ENCODE results near the gene CNIH3. TPM values are rescaled to one million over a fixed set of nuclear protein-coding genes. Genes with fewer than 3 reads are reported as not detected.

Gene CNIH3
- total RNA-seq, 1 donor from 2014 or later = not detected

DNA sequence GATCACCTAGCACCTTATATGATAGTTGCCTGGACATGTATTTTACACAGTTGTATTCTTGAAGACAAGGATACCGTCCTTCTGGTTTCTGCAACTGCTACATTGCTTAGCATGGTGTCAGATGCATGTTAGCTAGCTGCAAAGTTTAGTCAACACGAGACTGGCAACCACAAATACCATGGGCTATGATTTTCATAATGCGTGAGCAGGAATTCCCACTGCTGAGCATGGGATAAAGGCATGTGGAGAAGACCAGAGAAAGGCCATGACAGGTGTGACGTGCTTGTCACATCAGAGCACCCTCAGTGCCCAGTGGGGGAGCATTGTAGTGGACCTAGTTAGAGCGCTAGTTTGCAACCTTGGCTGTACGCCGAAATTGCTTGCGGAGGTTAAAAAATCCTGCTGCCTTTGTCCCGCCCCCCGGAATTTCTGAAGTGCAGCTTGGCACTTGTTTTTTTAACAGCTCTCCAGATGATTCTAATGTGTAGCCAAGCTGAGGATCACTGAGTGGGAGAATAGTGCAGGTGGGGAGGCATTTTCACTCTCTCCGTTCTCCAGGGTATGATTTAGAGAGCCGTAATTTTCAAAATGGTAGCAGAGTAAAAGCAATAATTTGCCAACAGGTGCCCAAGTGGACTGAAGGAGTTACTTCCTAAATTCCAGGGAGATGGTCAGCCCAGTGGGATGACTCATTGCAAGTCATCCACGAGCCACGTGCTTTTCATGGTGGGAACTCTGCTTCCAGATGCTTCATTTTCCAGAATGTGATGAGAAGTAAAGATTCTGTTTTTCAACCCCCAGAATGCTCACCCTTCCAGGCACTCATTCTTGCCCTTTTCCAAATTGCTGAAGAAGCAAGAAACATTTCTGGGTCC lies 81.0 kb downstream of the CNIH3 start:
- H3K4me1 ChIP-seq = no peaks in the 10 kb centered on the region

DNA sequence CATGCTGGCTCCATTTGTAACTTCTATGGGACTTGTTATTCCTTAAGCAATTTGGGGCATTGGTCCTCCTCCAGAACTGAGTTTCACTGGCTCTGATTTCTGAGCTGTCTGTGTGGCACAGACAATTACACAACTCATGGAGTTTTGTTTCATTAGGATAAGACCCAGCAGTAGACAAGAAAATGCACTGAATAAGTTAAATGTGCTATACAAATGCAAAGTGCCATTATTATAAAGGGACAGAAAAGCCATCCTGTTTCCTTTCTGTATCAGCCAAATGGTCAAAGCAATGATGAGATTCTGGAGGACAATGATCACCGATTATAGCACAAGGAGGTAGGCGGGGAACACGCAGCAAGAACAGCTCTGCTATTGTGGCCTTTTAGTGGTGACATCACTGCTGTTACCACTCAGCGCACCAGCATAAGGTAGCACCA lies 81.9 kb downstream of the CNIH3 start:
- H3K27ac ChIP-seq = no peak overlapping the region
- H3K4me3 ChIP-seq = no peak overlapping the region
- intact Hi-C loops (cut with DNase I) = no loop called here
- no peaks in the 10 kb centered on the region for H3K27me3 ChIP-seq
- TF ChIP-seq, protein P1, sequence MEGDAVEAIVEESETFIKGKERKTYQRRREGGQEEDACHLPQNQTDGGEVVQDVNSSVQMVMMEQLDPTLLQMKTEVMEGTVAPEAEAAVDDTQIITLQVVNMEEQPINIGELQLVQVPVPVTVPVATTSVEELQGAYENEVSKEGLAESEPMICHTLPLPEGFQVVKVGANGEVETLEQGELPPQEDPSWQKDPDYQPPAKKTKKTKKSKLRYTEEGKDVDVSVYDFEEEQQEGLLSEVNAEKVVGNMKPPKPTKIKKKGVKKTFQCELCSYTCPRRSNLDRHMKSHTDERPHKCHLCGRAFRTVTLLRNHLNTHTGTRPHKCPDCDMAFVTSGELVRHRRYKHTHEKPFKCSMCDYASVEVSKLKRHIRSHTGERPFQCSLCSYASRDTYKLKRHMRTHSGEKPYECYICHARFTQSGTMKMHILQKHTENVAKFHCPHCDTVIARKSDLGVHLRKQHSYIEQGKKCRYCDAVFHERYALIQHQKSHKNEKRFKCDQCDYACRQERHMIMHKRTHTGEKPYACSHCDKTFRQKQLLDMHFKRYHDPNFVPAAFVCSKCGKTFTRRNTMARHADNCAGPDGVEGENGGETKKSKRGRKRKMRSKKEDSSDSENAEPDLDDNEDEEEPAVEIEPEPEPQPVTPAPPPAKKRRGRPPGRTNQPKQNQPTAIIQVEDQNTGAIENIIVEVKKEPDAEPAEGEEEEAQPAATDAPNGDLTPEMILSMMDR (IDR thresholded peaks at IDR 0.05) = no peak
- no peaks in the 10 kb centered on the region for H3K9me3 ChIP-seq
- DNase-seq (ENCODE audit: low spot score in 2 of 2) = no peak
- H3K4me1 ChIP-seq = no peaks in the 10 kb centered on the region
- no peaks in the 10 kb centered on the region for H3K36me3 ChIP-seq

More for the DNA sequence above, 81.0 kb downstream of the CNIH3 start:
- TF ChIP-seq, protein P1 (IDR thresholded peaks at IDR 0.05) = no peak
- DNase-seq (ENCODE audit: low spot score in 2 of 2) = no peak
- Histone ChIP-seq H3K27me3 (no peaks in the 10 kb centered on the region), H3K4me3 (no peak overlapping the region), H3K9me3 (no peaks in the 10 kb centered on the region), H3K27ac (no peak overlapping the region), H3K36me3 (no peaks in the 10 kb centered on the region)
- intact Hi-C loops (cut with DNase I) = no loop called here

DNA sequence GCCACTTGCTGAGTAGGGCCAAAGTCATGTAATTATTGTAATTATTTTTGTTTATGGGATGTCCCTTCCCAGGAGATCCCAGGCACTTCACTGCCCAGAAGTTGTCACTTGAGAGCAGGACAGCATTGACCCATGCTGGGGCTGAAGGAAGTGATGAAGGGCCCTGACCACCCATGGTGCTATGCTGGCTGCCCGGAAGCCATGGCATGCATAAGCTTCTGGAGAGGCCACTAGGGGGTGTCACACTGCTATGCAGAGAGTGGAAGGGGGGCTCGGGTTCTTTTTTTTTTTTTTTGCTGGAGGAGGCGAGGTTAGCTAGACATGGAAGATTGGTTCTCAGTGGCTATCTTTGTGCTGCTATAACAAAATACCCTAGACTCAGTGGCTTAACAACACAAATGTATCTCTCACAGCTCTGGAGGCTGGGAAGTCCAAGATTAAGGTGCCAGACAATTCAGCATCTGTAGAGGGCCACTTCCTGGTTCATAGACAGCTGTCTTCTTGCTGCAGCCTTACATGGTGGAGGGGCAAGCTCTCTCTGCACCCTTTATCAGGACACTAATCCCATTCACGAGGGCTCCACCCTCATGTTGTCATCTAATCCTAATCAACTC lies 84.9 kb downstream of the CNIH3 start:
- Histone ChIP-seq H3K4me3 (no peak overlapping the region), H3K9me3 (no peaks in the 10 kb centered on the region), H3K4me1 (no peaks in the 10 kb centered on the region), H3K27me3 (no peaks in the 10 kb centered on the region), H3K36me3 (no peaks in the 10 kb centered on the region), H3K27ac (no peak overlapping the region)
- DNase-seq (ENCODE audit: low spot score in 2 of 2) = no peak
- TF ChIP-seq, protein P1 (IDR thresholded peaks at IDR 0.05) = peak in 1 of 3 experiments; percentile 6
- intact Hi-C loops (cut with DNase I) = no loop called here

DNA sequence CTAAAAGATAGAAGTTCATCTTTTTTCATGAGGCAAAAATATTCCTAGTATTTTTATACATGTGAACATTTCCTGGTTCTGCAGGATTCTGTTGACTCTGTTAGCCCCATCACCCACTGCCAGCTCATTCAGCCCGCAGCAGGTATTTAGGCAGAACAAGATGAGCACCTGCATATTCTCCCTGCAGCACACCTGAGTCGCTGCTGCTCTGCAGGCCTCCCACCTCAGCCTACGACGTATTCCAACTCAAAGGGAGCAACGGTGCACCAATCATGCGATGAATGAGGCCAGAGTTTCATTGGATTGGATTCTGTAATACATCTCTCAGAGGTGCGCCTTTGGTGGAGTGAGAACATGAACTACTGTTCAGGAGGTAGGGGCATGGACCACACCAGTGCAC lies 87.6 kb downstream of the CNIH3 start:
- no peaks in the 10 kb centered on the region for H3K4me1 ChIP-seq
- no peak overlapping the region for H3K27ac ChIP-seq
- H3K36me3 ChIP-seq = no peaks in the 10 kb centered on the region
- TF ChIP-seq, protein P1 (IDR thresholded peaks at IDR 0.05) = no peak
- no peak overlapping the region for H3K4me3 ChIP-seq
- no peaks in the 10 kb centered on the region for H3K27me3 ChIP-seq
- H3K9me3 ChIP-seq = no peaks in the 10 kb centered on the region
- intact Hi-C loops (cut with DNase I) = no loop called here
- no peak for DNase-seq (ENCODE audit: low spot score in 2 of 2)

DNA sequence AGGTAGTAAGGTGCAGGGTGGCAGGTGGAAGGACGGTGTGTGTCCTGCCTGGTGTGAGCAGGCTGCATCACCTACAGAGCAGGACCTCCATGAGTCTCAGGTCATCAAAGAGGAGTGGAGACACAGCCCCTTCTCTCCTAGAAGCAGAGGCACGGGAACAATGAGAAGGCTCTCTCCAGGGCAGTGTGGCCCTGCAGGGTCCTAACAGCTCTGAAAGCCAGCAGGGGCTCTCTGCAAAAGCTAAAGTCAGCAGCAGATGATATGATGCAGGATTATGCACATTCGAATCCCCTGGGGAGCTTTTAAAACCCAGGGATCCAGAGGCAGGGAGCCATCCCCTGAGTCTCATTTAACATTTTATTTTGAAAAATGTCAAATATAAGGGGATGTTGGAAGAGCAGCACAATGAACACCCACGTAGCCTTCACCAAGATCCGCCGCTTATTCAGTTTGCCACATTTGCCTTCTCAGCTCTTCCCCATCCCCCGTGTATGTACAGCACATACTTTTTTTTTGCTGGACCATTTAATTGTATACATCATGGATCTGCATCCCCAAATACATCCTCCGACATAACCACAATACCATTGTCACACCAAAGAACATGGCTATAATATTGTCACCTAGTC lies 88.1 kb downstream of the CNIH3 start:
- TF ChIP-seq, protein P1 (IDR thresholded peaks at IDR 0.05) = no peak
- H3K4me3 ChIP-seq = no peak overlapping the region
- no peak overlapping the region for H3K27ac ChIP-seq
- intact Hi-C loops (cut with DNase I) = no loop called here
- H3K4me1 ChIP-seq = no peaks in the 10 kb centered on the region
- no peak for DNase-seq (ENCODE audit: low spot score in 2 of 2)
- H3K36me3 ChIP-seq = no peaks in the 10 kb centered on the region
- H3K27me3 ChIP-seq = no peaks in the 10 kb centered on the region
- H3K9me3 ChIP-seq = no peaks in the 10 kb centered on the region

Data from ascending aorta (tissue), 2 donors.